Measurements from ENCODE around the gene KREMEN1. TPM values are rescaled to one million over a fixed set of nuclear protein-coding genes. Genes with fewer than 3 reads are reported as not detected.
A peak's percentile ranks its signal among the peaks of the same experiment; 100 is the strongest.

The KREMEN1 gene
- total and polyA plus RNA-seq, 4 donors, result 8.8 to 27.5 (median 20.1) TPM

DNA sequence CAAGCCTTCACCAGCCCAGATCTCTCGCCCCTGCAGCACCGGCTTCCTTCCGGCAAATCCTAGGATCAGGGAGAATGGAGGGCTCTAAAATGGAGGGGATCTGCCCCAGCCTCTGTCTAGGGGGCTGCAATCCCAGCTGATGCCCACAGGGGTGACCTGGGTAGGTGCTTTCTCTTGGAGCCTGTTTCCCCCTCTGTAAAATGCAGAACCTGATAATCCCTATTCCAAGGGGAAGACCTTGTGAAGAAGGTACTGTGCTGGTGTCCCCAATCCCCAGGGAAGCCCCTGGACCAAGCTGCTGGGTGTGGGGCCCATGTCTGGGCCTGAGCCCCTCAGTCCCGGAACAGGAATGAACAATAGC is 135.6 kb downstream of the KREMEN1 start:
- Histone ChIP-seq H3K4me1 (ENCODE audit: control insufficient read depth in 5 of 5, insufficient read depth in 5 of 5, low read length in 5 of 5) (peaks cover 0 to 41% (median 15%) of the 10 kb centered on the region in 5 donors), H3K9ac (ENCODE audit: insufficient read depth in 1 of 2, low read length in 2 of 2) (peak overlapping the region in 1 of 2 donors; percentile 10), H3K36me3 (ENCODE audit: control insufficient read depth in 4 of 4, insufficient read depth in 4 of 4, low read length in 4 of 4) (peaks cover 0 to 6% (median 0%) of the 10 kb centered on the region in 4 donors), H3K27ac (ENCODE audit: low read depth in 1 of 2, low read length in 1 of 2) (no peak overlapping the region), H3K9me3 (ENCODE audit: control insufficient read depth in 4 of 4, insufficient read depth in 3 of 4, low read length in 3 of 4) (no peaks in the 10 kb centered on the region), H3K27me3 (ENCODE audit: control insufficient read depth in 3 of 3, insufficient read depth in 3 of 3, low read length in 2 of 3) (no peaks in the 10 kb centered on the region), H3K4me3 (no peak overlapping the region)
- no peak for ATAC-seq (ENCODE audit: insufficient read depth, low FRiP score)
- TF ChIP-seq, protein P1, sequence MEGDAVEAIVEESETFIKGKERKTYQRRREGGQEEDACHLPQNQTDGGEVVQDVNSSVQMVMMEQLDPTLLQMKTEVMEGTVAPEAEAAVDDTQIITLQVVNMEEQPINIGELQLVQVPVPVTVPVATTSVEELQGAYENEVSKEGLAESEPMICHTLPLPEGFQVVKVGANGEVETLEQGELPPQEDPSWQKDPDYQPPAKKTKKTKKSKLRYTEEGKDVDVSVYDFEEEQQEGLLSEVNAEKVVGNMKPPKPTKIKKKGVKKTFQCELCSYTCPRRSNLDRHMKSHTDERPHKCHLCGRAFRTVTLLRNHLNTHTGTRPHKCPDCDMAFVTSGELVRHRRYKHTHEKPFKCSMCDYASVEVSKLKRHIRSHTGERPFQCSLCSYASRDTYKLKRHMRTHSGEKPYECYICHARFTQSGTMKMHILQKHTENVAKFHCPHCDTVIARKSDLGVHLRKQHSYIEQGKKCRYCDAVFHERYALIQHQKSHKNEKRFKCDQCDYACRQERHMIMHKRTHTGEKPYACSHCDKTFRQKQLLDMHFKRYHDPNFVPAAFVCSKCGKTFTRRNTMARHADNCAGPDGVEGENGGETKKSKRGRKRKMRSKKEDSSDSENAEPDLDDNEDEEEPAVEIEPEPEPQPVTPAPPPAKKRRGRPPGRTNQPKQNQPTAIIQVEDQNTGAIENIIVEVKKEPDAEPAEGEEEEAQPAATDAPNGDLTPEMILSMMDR (IDR thresholded peaks at IDR 0.05; ENCODE audit: control extremely low read depth, extremely low read depth), result no peak
- 64 to 68% methylated on average over 4 of the region's 4 CpGs for WGBS, 2 donors
- no peak for DNase-seq

DNA sequence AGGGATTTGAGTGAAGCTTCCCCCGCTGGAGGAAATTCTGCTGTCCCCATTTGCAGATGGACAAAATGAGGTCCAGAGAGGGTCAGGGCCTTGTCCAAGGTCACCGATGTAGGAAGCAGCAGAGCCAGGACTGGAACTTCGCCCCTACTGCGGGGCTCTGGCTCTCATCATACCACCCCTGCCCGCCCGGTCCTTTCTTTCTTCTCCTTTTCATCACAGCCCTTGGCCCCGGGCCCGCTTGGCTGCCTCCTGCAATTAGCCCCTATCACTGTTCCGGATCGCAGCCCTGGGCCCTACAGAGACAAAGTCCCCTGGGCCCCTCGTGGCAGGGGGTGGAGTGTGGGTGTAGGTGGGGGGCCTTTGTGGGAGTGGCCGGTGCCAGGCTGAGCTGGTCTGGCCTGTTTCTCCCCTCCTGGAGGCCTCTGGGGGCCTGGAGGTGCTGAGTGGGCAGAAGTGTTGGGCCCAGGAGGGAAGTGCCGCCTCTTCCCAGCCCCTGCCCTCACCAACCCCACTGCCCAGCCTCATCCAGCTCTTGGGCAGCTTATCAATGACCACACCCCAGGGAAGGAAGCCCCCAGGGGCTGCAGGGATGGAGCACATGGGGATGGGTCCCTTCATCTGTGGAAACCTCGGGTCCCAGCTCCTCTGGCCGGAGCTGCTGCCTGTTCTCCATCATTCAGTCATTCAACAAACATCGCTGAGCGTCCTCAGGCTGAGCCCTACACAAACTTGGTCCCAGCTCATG is 136.2 kb downstream of the KREMEN1 start:
- H3K36me3 ChIP-seq (ENCODE audit: control insufficient read depth in 4 of 4, insufficient read depth in 4 of 4, low read length in 4 of 4), result peaks cover 0 to 6% (median 0%) of the 10 kb centered on the region in 4 donors
- ATAC-seq (ENCODE audit: insufficient read depth, low FRiP score), result peak; percentile 19
- TF ChIP-seq, protein P1 (IDR thresholded peaks at IDR 0.05; ENCODE audit: control extremely low read depth, extremely low read depth), result no peak
- no peak overlapping the region for H3K27ac ChIP-seq (ENCODE audit: low read depth in 1 of 2, low read length in 1 of 2)
- H3K4me1 ChIP-seq (ENCODE audit: control insufficient read depth in 5 of 5, insufficient read depth in 5 of 5, low read length in 5 of 5), result peaks cover 0 to 40% (median 15%) of the 10 kb centered on the region in 5 donors
- H3K9ac ChIP-seq (ENCODE audit: insufficient read depth in 1 of 2, low read length in 2 of 2), result peak overlapping the region in 1 of 2 donors; percentile 10
- peak; percentile 70 to 86 (median 80) for DNase-seq
- H3K9me3 ChIP-seq (ENCODE audit: control insufficient read depth in 4 of 4, insufficient read depth in 3 of 4, low read length in 3 of 4), result no peaks in the 10 kb centered on the region
- no peaks in the 10 kb centered on the region for H3K27me3 ChIP-seq (ENCODE audit: control insufficient read depth in 3 of 3, insufficient read depth in 3 of 3, low read length in 2 of 3)
- WGBS, 2 donors, result 41 to 46% methylated on average over 16 to 17 of the region's 17 CpGs
- no peak overlapping the region for H3K4me3 ChIP-seq

DNA sequence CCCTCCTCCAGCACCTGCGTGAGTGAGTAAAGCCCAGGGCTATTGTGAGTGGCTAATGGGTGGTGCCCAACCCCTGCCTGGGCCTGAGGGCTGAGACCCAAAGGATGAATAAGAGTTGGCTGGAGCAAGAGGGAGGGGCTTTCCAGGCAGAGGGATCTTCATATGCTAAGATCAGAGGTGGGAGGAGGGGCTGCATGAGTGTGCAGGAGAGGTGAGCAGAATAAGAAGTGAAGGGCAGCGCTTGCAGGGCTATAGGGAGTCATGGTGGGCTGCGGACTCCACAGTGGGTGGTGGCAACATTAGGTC is 136.7 kb downstream of the KREMEN1 start:
- TF ChIP-seq, protein P1 (IDR thresholded peaks at IDR 0.05; ENCODE audit: control extremely low read depth, extremely low read depth), result no peak
- no peak overlapping the region for H3K4me3 ChIP-seq
- ATAC-seq (ENCODE audit: insufficient read depth, low FRiP score) (no peak), DNase-seq (no peak)
- no peaks in the 10 kb centered on the region for H3K27me3 ChIP-seq (ENCODE audit: control insufficient read depth in 3 of 3, insufficient read depth in 3 of 3, low read length in 2 of 3)
- H3K36me3 ChIP-seq (ENCODE audit: control insufficient read depth in 4 of 4, insufficient read depth in 4 of 4, low read length in 4 of 4), result peaks cover 0 to 6% (median 0%) of the 10 kb centered on the region in 4 donors
- H3K9me3 ChIP-seq (ENCODE audit: control insufficient read depth in 4 of 4, insufficient read depth in 3 of 4, low read length in 3 of 4), result no peaks in the 10 kb centered on the region
- H3K27ac ChIP-seq (ENCODE audit: low read depth in 1 of 2, low read length in 1 of 2), result no peak overlapping the region
- WGBS, 2 donors, result 90 to 91% methylated on average over 3 of the region's 3 CpGs
- peaks cover 0 to 40% (median 15%) of the 10 kb centered on the region in 5 donors for H3K4me1 ChIP-seq (ENCODE audit: control insufficient read depth in 5 of 5, insufficient read depth in 5 of 5, low read length in 5 of 5)
- no peak overlapping the region for H3K9ac ChIP-seq (ENCODE audit: insufficient read depth in 1 of 2, low read length in 2 of 2)

All from lung (tissue), 12 donors.